ENCODE results near the gene EXTL1.

EXTL1 gene

DNA sequence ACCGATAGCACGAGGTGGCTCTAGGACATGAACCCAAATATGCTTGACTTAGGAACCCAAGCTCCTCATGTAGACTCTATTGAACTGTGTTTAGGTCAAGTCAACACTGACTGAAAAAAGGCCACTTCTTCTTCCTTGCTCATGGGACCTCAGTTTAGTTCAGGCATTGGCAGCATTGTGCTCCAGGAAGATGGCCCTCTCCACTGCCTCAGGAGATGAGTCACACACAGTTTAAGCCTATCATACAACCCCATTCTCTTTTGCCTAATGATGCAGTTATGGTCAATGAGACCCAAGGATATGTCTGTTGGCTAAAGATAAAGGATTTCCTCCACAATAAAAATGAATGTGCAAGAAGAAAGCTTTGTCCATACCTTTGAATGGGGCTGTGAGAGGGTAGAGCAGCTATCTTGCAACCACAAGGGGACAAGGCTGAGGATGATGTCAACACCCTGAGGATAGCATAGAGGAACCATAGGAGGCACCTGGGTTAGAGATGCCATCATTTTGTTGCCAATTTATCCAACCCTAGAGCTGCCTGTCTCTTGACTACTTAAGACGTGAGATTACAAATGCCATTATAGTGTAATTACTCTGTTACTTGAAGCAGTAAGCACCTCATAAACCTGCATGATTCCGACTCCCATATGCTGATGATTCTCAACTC is 48.9 kb downstream of the EXTL1 start:
- DNase-seq (ENCODE audit: low read depth in 2 of 2) = no peak

GRCh38 chr1:26070963-26071342 is 49.4 kb downstream of the EXTL1 start:
- DNase-seq (ENCODE audit: low read depth in 2 of 2) = no peak

- no peak for DNase-seq (ENCODE audit: low read depth in 2 of 2)
Measured at GRCh38 chr1:26072305-26072704, 50.7 kb downstream of the EXTL1 start.

GRCh38 chr1:26075421-26076144 is 54.0 kb downstream of the EXTL1 start:
- no peak for DNase-seq (ENCODE audit: low read depth in 2 of 2)

- DNase-seq (ENCODE audit: low read depth in 2 of 2) = no peak
Measured at GRCh38 chr1:26077524-26077923, 55.9 kb downstream of the EXTL1 start.

DNA sequence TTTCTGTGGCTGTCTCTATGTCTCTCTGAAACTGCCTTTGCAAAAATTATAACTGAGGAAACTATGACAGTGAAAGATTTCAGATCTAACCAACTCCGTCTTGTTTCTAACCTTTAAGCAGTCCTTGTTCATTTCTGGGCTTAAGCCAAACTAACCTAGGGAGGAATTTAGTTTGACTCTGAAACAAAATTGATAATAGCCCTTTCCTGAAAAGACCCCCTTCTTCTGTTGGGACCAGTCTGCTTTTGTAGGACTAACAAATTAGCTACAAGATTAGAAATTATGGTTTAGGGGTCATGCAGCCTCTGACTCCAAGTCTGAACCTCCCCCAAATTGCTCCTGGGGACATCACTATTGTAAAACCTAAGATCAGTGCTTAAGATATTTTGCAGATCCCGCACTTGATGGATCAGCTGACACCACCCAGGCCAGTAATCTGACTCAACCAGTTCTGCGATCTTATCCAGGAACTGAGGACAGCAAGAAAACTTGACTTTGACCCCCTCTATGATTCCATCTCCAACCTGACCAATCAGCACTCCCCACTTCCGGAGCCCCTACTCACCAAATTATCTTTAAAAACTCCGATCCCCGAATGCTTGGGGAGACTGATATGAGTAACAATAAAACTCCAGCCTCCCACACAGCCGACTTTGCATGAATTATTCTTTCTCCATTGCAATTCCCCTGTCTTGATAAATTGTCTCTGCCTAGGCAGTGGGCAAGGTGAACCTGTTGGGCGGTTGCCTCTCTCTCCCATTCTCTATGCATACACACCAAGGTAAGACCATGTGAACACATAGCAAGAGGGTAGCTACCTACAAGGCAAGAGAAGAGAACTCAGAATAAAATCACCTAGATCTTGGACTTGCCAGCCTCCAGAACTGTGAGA is 57.0 kb downstream of the EXTL1 start:
- DNase-seq (ENCODE audit: low read depth in 2 of 2) = no peak

- no peak for DNase-seq (ENCODE audit: low read depth in 2 of 2)
Measured at GRCh38 chr1:26079178-26079563, 57.6 kb downstream of the EXTL1 start.

- DNase-seq (ENCODE audit: low read depth in 2 of 2) = no peak
Measured at GRCh38 chr1:26079960-26080814, 58.6 kb downstream of the EXTL1 start.

GRCh38 chr1:26081267-26082019 is 59.9 kb downstream of the EXTL1 start:
- no peak for DNase-seq (ENCODE audit: low read depth in 2 of 2)

DNA sequence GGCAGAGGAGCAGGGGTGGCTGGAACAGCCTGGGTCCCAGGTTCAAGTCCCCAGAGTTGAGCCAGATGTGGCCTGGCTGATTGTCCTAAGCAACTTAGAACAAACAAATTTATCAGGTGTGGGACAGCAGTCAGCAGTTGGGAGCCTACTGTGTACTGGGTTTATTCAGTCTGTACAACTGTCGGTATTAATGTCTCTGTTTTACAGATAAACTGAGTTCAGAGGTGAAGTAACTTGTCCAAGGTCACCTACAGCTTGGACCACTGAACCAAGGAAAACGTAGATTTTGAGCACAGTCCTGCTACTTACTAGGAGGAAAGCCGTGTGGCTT is 60.4 kb downstream of the EXTL1 start:
- no peak for DNase-seq (ENCODE audit: low read depth in 2 of 2)

DNA sequence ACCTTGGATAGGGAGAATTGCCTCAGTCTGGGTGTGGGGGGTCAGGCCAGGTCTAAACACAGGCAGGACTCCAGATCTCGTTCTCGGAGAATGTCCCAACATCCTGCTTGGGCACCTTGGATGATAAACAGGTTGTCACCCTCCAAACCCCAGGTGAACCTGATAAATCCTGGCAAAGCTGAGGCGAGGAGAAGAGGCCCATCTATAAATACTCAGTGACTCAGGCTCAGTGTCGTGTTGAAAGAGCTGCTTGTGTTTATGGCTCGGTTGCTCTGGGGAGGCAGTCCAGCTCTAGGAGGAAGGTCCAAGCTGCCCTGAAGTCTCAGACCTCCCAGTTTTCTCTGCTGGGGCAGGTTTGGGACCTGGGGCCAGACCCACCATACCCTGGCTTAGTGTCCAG is 61.6 kb downstream of the EXTL1 start:
- DNase-seq (ENCODE audit: low read depth in 2 of 2) = no peak

DNA sequence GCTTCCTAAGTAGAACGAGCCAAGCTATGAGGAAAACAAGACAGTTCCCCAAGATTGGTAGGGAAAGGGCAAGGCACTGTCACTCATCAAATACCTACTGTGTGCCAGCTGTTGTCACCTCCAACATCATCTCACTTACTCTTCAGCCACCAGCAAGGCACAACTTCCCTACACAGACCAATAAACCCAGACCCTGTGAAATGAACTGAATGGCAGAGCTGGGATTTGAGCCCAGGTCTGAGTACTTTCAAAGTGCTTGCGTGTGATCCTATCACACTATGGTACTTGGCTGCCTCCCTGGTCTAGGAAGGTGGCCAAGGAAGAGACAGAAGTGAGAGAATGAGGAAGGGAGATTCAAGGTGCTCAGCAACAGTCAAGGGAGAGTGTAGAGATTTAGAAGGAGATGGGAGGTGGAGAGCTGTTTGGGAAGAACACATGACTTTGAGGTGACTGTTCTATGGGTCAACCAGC is 62.6 kb downstream of the EXTL1 start:
- DNase-seq (ENCODE audit: low read depth in 2 of 2) = no peak

GRCh38 chr1:26084844-26085243 is 63.3 kb downstream of the EXTL1 start:
- no peak for DNase-seq (ENCODE audit: low read depth in 2 of 2)

Measured in activated CD8-positive, alpha-beta memory T cell treated with anti-CD3 and anti-CD28 coated beads for 4 hours (primary cell).